ENCODE results near the gene TP53TG3E.
A peak's percentile ranks its signal among the peaks of the same experiment; 100 is the strongest.
"Not testable (repeated sequence)": the region's sequence is repeated elsewhere in the genome, so short reads cannot be mapped to it uniquely, and the experiment has no call there.

TP53TG3E gene, protein sequence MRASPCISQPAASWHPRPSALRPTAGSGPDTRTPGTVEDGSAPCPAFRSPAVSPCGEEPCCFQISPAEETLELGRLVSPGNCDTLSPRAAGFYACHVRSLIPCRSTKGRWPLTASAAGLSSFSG

GRCh38 chr16:33304006-33304405, at the start of gene TP53TG3E:
Gene TP53TG3E (plus strand): TSS chr16:33304306. CDS start chr16:33304374, 68 bp downstream.
- not testable (repeated sequence) for DNase-seq (ENCODE audit: low read depth in 2 of 2, low spot score in 1 of 2)

GRCh38 chr16:33336226-33337012, 32.3 kb downstream of the TP53TG3E start:
- DNase-seq (ENCODE audit: low read depth in 2 of 2, low spot score in 1 of 2) = peak in 1 of 2 donors; percentile 27

DNA sequence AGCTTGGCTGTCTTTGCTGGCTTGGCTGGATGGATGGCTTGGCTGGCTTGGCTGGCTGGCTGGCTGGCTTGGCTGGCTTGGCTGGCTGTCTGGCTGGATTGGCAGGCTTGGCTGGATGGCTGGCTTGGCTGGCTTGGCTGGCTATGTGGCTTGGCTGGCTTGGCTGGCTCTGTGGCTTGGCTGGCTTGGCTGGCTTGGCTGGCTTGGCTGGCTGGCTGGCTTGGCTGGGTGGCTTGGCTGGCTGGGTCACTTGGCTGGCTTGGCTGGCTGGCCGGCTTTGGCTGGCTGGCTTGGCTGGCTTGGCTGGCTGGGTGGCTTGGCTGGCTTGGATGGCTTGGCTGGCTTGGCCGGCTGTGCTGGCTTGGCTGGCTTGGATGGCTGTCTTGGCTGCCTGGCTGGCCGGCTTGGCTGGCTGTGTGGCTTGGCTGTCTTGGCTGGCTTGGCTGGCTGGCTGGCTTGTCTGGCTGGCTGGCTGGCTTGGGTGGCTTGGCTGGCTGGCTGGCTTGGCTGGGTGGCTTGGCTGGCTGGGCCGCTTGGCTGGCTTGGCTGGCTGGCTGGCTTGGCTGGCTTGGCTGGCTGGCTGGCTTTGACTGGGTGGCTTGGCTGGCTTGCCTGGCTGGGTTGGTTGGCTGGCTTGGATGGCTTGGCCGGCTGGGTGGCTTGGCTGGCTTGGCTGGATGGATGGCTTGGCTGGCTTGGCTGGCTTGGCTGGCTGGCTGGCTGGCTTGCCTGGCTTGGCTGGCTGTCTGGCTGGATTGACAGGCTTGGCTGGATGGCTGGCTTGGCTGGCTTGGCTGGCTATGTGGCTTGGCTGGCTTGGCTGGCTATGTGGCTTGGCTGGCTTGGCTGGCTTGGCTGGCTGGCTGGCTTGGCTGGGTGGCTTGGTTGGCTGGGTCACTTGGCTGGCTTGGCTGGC, 33.8 kb downstream of the TP53TG3E start:
- DNase-seq (ENCODE audit: low read depth in 2 of 2, low spot score in 1 of 2) = peak in 1 of 2 donors; percentile 14

DNA sequence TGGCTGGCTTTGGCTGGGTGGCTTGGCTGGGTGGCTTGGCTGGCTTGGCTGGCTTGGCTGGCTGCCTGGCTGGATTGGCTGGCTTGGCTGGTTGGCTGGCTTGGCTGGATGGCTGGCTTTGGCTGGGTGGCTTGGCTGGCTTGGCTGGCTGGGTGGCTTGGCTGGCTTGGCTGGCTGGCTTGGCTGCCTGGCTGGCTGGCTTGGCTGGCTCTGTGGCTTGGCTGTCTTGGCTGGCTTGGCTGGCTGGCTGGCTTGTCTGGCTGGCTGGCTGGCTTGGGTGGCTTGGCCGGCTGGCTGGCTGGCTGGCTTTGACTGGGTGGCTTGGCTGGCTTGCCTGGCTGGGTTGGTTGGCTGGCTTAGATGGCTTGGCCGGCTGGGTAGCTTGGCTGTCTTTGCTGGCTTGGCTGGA, 34.4 kb downstream of the TP53TG3E start:
- not testable (repeated sequence) for DNase-seq (ENCODE audit: low read depth in 2 of 2, low spot score in 1 of 2)

GRCh38 chr16:33339093-33340061, 35.3 kb downstream of the TP53TG3E start:
- peak in 1 of 2 donors; percentile 10 for DNase-seq (ENCODE audit: low read depth in 2 of 2, low spot score in 1 of 2)

All from stimulated activated CD8-positive, alpha-beta memory T cell treated with anti-CD3 and anti-CD28 coated beads, Interleukin-4, amount 100 ng/mL, for 1 hour (primary cell).